NCI-H146 (cell line): ENCODE measurements around the gene NLRP1.
A peak's percentile ranks its signal among the peaks of the same experiment; 100 is the strongest.

Experiments
- DNase-seq: peaks from one replicate; lab custom pipeline; 2025; lab: John Stamatoyannopoulos, UW

NLRP1 gene

DNA sequence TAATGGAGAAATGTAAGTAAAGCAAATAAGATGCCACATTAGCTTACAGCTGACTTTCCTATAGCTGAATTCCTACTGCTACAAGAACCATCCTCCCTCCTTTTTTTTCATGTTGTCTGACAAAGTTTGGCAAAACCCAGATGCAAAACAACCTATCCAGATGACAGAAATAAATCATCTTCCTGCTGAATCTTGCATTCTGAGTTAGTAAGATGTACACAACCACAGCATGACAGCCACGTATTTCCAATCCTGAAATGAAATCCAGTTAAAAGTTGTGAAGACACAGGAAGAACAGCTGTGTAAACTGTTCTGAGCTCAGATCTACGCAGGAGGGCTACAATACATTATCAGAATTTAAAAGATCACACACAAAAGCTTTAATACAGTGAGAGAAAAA, 110.4 kb downstream of the NLRP1 start:
- DNase-seq = no peak

DNA sequence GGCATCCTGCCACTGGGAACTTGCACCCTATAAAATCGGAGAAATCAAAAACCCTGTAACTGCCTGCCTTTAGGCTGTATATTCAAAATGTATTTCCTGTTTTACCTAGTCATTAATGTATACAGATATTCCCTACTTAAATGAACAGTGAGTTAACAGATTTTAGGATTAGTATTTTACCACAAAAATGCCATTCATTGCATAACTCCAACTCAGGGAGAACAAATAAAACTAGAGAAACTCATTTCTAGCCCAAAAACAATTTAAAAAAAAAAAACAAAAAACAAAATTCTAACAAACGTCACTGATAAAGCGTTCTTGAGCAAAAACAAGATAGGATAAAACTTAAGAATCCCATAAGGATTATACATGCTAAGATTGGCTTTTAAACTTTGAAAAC, 111.8 kb downstream of the NLRP1 start:
- no peak for DNase-seq

DNA sequence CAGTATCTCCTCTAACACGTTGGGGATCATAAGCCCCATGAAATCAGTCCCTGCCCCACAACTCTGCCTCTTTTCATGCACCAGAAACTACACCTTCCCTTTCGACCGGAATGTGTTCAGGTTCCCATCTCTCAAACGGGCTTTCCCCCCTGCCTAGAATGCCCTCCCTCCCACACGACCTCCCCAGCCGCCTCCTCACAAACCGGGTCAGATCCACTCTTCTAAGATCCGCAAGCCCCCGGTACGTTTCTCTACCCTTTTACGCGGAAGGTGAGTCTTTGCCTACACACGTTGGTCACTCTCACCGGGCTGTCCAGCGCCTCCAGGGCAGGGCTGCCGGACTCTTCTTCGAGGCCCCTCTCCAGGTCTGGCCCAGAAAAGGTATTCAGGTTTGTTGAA, 116.2 kb downstream of the NLRP1 start:
- peak; percentile 35 for DNase-seq

DNA sequence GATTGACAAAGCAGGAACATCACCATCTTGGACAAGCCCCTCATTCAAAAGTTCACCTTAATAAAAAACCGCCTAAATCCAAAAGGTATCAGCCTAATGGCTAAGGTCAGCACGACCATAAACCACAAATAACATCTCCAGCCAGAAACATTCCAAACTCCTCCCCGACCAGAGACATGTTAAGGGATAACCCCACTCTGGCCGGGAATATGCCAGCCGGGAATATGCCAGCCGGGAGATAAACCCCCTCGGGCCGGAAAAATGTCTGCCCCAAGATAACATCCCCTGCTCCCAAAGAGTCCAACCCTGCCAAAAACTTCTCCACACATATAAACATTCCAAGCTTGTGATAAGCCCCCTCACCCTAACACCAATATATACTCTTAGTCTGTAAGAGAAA, 116.9 kb downstream of the NLRP1 start:
- DNase-seq = no peak

DNA sequence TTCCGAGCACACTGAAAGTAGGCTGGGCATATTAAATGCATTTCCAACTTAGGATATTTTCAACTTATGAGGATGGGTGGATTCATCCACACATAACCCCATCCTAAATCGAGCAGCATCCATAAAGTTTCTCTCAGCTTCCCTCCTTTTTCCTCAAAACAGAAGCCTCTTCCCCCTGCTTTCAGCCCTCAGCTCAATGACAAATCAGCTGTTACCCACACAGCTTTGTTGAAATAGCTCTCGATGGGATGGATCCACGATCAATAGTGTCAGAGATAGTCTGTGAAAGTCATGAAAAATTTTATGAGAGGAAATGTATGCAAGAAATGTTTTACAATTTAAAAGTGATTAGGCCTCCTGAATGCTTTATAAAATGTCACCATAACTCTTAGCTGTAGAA, 118.0 kb downstream of the NLRP1 start:
- DNase-seq = no peak

DNA sequence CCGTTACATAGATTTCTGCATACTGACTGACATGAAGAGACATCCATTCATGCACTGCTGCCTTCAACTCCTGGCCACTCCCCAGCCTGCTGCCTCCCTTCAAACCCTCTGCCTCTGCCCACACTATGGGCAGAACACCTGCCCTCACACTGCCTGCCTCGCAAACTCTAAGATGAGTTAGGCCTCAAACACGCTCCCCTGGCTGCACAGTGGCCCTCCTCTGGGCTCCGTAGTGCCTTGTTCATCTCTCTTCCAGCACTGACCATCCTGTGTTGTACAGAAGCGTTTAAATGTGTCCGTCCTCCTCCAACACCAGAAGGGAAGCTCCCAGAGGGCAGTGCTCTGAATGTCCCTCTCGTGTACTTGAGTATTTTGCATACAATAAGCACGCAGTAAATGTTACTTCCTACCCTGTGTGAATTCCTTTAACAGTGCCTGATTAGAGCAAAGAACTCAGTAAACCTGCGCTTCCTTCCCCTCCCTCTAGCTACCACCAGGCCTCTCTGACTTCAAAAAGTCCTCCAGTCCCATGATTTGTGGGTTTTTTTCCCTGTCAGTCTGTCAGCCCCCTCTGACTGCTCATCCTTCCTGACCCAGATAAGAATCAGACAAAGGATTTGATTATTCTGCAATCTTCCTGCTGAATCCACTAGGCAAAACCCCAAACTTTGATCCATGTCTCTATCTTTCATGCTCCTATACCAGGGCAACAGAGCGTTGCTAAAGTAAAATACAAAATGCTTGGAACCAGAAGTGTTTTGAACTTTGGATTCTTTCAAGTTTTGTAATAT, 119.4 kb downstream of the NLRP1 start:
- no peak for DNase-seq
